Stomach (tissue), 4 donors: ENCODE results near the gene SLN.

Experiments
- CTCF ChIP-seq, 7 experiments: fragments of 450-650 bp in 4 of 7; fragments of 200-600 bp in 3 of 7; sonication (generic) in 3 of 7; IDR thresholded peaks; one replicate each; pipeline ENCODE4 v1.5.1; 2016 to 2019; ENCODE audit warnings: antibody characterized with exemption in 7 of 7, control low read depth in 2 of 7, mild to moderate bottlenecking in 1 of 7
- EP300 ChIP-seq: sonication (generic); formaldehyde crosslinking; IDR thresholded peaks from one replicate; pipeline ENCODE4 v1.6.1; 2017; ENCODE audit warnings: antibody characterized with exemption
- POLR2A ChIP-seq, 4 donors: fragments of 450-650 bp; IDR thresholded peaks; one replicate each; pipeline ENCODE4 v1.6.1; 2016; ENCODE audit warnings: antibody characterized with exemption in 4 of 4, control low read depth in 2 of 4, mild to moderate bottlenecking in 1 of 4, moderate library complexity in 1 of 4
- POLR2AphosphoS5 ChIP-seq, 3 donors: sonication (generic); formaldehyde crosslinking; IDR thresholded peaks; one replicate each; pipeline ENCODE4 v1.6.1; 2016; ENCODE audit warnings: antibody characterized with exemption in 3 of 3

- TF ChIP-seq CTCF (IDR thresholded peaks at IDR 0.05), result no peak
- TF ChIP-seq EP300, result no peak
- no peak for TF ChIP-seq POLR2AphosphoS5 (IDR thresholded peaks at IDR 0.05)
- TF ChIP-seq POLR2A (IDR thresholded peaks at IDR 0.05), result no peak
Observed at GRCh38 chr11:107682572-107682971, 29.3 kb downstream of the SLN start.
